ENCODE data around the gene ANLN. TPM values are rescaled to one million over a fixed set of nuclear protein-coding genes. Genes with fewer than 3 reads are reported as not detected.

ANLN gene
- total and polyA plus RNA-seq, 9 of the 15 experiments (the other 6 are each of a cell fraction or from before 2014, with no cell fraction given): 18.1 to 66.2 (median 38.7) TPM

DNA sequence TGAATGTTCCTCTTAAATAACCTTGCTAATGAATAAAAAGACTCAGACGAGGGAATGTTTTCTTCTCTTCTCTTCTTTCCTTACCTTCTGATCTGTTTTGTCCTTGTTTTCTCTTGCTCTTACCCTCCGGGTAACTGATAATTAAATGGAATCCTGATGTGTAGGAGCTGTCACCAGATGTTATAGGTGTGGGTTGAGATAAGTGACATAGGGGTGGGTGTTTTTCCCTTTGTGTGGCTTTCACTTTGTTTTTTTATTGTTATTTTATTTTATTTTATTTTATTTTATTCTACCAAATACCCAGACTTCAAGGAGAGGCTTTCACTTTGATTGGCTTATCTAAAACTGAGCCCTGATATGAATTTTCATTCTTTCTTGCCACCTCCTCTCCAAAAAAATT lies 25.5 kb downstream of the ANLN start (continued):
- no peak for TF ChIP-seq TBL1XR1 (IDR thresholded peaks at IDR 0.05; ENCODE audit: low read length in 2 of 2)
- peak; percentile 76 for TF ChIP-seq TAL1 (IDR thresholded peaks at IDR 0.05)
- TF ChIP-seq ZNF75A (CRISPR knock-in tag; IDR thresholded peaks at IDR 0.05): no peak
- TF ChIP-seq ZNF561 (CRISPR knock-in tag; conservative IDR thresholded peaks at IDR 0.05): no peak
- no peak for TF ChIP-seq ZNF639 (CRISPR knock-in tag; conservative IDR thresholded peaks at IDR 0.05 in 1 of 2, IDR thresholded peaks at IDR 0.05 in 1 of 2)
- no peak for TF ChIP-seq NFRKB (IDR thresholded peaks at IDR 0.05; ENCODE audit: low read depth)
- TF ChIP-seq ZNF282 (CRISPR knock-in tag; IDR thresholded peaks at IDR 0.05): no peak
- TF ChIP-seq NR3C1 (CRISPR knock-in tag; IDR thresholded peaks at IDR 0.05): no peak
- TF ChIP-seq, protein P1, sequence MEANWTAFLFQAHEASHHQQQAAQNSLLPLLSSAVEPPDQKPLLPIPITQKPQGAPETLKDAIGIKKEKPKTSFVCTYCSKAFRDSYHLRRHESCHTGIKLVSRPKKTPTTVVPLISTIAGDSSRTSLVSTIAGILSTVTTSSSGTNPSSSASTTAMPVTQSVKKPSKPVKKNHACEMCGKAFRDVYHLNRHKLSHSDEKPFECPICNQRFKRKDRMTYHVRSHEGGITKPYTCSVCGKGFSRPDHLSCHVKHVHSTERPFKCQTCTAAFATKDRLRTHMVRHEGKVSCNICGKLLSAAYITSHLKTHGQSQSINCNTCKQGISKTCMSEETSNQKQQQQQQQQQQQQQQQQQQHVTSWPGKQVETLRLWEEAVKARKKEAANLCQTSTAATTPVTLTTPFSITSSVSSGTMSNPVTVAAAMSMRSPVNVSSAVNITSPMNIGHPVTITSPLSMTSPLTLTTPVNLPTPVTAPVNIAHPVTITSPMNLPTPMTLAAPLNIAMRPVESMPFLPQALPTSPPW (CRISPR knock-in tag; IDR thresholded peaks at IDR 0.05): peak; percentile 18; the same call in 1 of the 2 replicates
- no peak for TF ChIP-seq ZNF212 (CRISPR knock-in tag; IDR thresholded peaks at IDR 0.05)
- TF ChIP-seq DMBX1 (CRISPR knock-in tag; IDR thresholded peaks at IDR 0.05; ENCODE audit: borderline replicate concordance): no peak
- no peak for TF ChIP-seq ZNF785 (CRISPR knock-in tag; IDR thresholded peaks at IDR 0.05)
- no peak for TF ChIP-seq CBFB (CRISPR knock-in tag; IDR thresholded peaks at IDR 0.05)
- peak; percentile 53; the same call in 1 of the 2 replicates for TF ChIP-seq EP300 (IDR thresholded peaks at IDR 0.05; ENCODE audit: low read length)
- TF ChIP-seq NFIX (CRISPR knock-in tag; IDR thresholded peaks at IDR 0.05; ENCODE audit: low read depth): no peak
- TF ChIP-seq, protein P2, sequence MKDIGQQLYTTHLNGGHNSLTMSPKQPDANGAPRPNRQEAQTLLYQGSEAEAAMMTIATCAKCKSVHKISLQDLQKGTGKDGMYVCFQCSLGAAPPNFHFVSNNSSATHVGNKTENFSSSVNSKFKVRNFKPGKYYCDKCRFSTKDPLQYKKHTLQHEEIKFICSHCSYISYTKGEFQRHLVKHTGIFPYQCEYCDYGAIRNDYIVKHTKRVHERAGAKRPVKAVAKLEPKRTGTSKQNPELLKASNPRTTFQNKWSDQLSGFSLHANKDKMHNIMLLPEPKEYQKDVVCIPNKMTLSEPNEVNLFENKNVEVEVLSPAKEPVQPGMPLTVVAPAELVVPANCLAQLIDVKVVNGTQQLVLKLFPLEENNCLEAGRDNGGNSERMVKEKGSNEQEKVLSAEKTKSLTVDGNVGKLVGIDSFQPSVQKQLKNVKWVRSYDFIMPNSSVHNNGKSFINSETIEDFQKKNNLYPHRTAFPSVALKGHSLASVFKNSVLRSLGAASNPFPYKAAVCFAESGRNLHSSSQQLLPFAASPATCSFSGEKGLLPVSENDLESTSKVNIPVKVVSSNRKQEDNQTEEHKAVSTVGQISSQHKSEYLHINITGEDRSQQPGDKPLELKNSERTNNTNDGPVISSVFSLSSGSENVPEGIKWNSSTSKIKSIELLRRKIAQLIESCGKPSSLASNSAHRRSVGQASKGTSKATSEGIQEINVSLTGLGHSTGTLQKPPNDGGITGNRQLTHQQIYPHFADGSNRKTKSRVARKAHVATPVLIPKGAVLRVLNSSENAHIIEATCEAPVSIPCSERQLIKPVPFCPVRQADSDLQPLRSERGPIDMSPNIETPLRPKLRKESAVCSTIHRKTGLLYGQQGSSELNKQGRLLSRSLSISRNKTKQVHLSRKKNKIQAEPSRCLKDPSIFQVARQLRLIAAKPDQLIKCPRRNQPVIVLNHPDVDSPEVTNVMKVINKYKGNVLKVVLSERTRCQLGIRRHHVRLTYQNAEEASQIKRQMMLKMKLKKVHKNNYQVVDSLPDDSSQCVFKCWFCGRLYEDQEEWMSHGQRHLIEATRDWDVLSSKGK (CRISPR knock-in tag; IDR thresholded peaks at IDR 0.05): no peak
- no peak for TF ChIP-seq TCF7L2 (IDR thresholded peaks at IDR 0.05; ENCODE audit: low read depth, low read length)
- no peak for TF ChIP-seq CHAMP1 (IDR thresholded peaks at IDR 0.05)
- TF ChIP-seq ETV5 (CRISPR knock-in tag; IDR thresholded peaks at IDR 0.05; ENCODE audit: low read depth): no peak
